ENCODE measurements around the gene KNTC1. TPM values are rescaled to one million over a fixed set of nuclear protein-coding genes. Genes with fewer than 3 reads are reported as not detected.
"Not testable (repeated sequence)": the region's sequence is repeated elsewhere in the genome, so short reads cannot be mapped to it uniquely, and the experiment has no call there.

The KNTC1 gene
- total RNA-seq, 1 donor from 2014 or later: 11.3 TPM

DNA sequence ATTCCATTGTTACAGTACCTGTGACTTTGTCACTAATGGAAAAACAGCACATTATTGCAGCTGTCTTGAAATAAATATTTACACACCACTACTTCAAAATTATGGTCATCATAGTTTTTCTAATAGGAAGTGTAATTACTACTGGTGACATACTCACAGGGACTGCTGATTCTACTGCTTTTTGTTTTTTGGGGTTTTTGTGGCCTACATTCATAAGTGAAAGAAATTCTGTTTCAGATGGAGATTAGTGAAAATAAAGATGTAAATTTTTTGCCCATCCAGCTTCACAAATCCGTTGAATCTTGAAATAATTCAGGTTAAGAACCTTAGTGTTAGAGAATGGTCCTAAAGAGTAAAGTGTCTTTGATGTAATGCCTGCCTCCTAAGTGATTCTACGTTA is 17.5 kb downstream of the KNTC1 start:
- intact Hi-C loops (cut with DNase I): no loop called here
- DNase-seq (ENCODE audit: low spot score) (no peak), ATAC-seq (no peak)

DNA sequence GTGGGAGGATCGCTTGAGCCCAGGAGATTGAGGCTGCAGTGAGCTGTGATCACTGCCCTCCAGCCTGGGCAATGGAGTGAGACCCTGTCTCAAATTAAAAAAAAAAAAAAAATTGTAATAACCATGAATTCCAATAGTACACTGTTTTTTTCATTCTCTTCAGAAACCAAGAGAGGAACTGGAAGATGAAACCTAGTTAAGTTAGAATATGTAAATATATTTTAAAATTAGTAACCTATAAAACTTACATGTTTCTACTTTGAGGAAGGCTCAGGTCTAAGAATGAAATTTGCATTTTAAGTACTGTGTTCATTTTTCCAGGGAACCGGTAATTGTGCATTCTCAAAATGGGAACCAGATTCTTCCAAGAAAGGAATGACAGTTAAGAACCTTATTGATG is 18.8 kb downstream of the KNTC1 start:
- intact Hi-C loops (cut with DNase I): no loop called here

DNA sequence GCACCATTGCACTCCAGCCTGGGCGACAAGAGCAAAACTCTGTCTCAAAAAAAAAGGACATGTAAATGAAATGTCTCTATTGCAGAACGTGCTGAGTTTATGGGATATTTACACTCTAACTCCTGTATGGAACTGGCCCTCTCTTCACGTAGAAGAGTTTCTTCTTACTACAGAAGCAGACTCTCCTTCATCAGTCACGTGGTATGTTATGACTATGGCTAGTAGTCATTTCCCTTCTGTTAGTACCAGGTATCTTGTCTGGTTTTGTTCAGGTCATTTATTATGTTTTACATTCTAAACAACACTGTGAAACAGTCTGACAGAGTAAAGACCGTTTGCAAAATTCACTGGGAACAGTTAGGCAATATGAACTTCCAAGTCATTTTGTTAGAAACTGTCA is 20.3 kb downstream of the KNTC1 start:
- ATAC-seq: no peak
- intact Hi-C loops (cut with DNase I): no loop called here
- DNase-seq (ENCODE audit: low spot score): no peak

More for the DNA sequence above, 18.8 kb downstream of the KNTC1 start:
- ATAC-seq: no peak
- DNase-seq (ENCODE audit: low spot score): no peak

DNA sequence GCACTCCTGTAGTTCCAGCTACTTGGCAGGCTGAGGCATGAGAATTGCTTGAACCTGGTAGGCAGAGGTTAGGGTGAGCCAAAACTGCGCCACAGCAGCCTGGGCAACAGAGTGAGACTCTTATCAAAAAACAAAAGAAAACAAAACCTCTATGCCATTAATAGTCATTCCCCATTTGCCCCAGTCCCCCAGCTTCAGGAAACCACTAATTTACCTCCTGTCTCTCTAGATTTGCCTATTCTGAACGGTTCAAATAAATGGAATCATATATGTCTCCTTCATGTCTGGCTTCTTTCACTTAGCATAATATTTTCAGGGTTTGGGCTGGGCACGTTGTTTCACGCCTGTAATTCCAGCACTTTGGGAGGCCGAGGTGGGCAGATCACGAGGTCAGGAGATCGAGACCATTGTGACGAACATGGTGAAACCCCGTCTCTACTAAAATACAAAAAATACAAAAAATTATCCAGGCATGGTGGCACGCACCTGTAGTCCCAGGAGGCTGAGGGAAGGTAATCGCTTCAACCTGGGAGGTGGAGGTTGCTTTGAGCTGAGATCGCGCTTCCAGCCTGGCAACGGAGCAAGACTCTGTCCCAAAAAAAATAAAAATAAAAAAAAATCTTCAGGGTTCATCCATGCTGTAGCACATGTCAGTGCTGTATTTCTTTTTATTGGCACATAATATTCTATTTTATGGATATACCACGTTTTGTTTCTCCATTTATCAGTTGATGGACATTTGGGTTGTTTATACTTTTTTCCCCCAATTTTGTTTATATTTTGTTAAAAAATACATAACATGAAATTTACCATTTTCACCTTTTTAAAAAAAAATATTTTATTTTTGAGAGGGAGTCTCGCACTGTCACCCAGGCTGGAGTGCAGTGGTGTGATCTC is 31.9 kb downstream of the KNTC1 start:
- ATAC-seq (no peak), DNase-seq (ENCODE audit: low spot score) (no peak)
- intact Hi-C loops (cut with DNase I): no loop called here

DNA sequence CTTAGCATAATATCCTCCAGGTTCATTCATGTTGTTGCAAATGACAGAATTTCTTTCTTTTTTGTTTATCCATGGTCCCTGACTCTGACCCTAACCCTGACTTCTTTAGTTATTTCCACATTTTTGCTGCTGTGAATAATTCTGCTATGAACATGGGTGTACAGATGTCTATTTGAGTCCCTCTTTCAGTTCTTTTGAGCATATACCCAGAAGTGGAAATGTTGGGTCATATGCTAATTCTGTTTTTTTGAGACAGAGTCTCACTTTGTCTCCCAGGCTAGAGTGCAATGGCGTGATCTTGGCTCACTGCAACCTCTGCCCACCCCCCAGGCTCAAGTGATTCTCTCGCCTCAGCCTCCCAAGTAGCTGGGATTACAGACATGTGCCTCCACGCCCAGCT is 33.1 kb downstream of the KNTC1 start:
- DNase-seq (ENCODE audit: low spot score) (no peak), ATAC-seq (no peak)
- intact Hi-C loops (cut with DNase I): no loop called here

DNA sequence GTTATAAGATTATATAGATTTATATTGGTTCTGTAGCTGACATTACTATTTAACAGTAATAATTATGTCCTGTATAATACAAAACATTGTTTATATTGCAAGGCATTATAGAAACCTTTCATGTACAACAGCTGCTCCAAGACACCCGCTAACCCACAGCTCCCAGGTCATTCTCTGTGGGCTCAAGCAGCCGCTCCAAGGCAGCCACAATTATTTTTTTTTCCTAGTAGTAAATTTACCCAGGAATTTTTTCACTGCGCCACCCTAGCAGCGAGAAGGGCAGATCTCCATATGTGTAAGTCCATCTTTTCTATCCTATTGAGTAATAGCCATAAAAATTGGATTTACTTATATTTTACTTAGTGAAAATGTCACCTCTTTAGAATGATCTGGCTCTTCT is 36.3 kb downstream of the KNTC1 start:
- intact Hi-C loops (cut with DNase I): no loop called here
- ATAC-seq (no peak), DNase-seq (ENCODE audit: low spot score) (no peak)

DNA sequence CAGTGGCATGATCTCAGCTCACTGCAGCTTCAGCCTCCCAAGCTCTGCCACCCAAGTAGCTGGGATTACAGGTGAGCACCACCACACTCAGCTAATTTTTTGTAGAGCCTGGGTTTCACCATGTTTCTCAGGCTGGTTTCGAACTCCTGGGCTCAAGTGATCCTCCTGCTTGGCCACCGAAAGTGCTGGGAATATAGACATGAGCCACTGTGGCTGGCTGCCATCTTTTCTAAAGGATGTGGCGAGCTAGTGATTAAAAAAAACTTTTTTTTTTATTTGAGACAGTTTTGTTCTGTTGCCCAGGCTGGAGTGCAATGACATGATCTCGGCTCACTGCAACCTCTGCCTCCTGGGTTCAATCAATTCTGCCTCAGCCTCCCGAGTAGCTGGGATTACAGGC is 39.8 kb downstream of the KNTC1 start:
- ATAC-seq; DNase-seq (ENCODE audit: low spot score); intact Hi-C loops (cut with DNase I): not testable (repeated sequence)

DNA sequence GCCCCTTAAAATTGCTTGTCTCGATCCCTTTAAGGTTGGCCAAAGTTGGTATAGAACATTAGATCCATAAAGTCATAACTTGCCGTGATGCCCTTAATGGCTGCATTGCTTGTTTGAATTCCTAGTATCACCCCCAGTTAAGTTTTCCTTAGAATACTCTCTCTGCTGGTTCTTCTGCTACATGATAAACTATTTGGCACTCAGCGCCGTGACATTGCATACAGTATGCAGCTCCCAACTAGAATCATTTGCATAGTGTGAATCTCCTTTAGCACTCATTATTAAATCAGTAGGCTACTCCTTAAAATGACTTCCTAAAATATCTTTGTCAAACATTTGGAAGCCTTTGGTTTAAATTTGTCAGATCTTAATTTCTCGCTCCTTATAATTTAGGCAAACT is 42.2 kb downstream of the KNTC1 start:
- intact Hi-C loops (cut with DNase I): no loop called here
- ATAC-seq (no peak), DNase-seq (ENCODE audit: low spot score) (no peak)

DNA sequence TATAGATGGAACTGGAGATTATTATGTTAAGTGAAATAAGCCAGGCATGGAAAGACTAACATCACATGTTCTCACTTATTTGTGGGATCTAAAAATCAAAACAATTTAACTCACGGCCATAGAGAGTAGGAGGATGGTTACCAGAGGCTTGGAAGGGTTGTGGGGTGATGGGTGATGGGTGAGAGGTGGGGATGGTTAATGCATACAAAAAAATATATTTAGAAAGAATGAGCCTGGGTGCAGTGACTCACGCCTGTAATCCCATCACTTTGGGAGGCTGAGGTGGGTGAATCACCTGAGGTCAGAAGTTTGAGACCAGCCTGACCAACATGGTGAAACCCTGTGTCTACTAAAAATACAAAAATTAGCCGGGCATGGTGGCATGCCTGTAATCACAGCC is 43.0 kb downstream of the KNTC1 start:
- not testable (repeated sequence) for ATAC-seq; DNase-seq (ENCODE audit: low spot score)
- intact Hi-C loops (cut with DNase I): loop anchor here (10.0 kb wide), 1 partner anchor 595 kb away; no protein-coding TSS in a partner anchor

DNA sequence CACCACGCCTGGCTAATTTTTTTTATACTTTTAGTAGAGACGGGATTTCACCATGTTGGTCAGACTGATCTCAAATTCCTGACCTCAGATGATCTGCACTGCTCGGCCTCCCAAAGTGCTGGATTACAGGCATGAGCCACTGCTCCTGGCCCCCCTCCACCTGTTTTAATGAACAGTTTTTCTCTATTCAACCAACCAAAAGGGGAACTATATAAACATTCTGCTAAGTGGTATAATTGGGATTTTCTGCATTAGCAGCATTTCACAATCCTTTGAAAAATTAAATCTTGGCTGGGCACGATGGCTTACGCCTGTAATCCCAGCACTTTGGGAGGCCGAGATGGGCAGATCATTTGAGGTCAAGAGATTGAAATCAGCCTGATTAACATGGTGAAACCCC is 44.8 kb downstream of the KNTC1 start:
- no peak for ATAC-seq
- DNase-seq (ENCODE audit: low spot score): no peak
- intact Hi-C loops (cut with DNase I): loop anchor here (10.0 kb wide), 1 partner anchor 597 kb away; no protein-coding TSS in a partner anchor

DNA sequence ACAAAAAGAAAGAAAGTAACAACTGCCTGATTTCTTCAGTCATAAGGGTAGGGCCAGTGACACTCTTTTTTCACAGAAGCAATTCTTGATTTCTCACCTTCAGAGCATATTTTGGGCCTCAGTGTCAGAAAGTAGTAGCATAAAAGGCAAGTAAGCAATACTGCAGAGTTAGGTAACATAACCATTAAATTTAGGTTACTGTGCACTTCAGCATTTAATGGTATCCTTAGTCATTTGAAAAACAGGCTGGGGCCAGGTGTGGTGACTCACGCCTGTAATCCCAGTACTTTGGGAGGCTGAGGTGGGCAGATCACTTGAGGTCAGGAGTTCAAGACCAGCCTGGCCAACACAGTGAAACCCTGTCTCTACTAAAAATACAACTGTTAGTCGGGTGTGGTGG is 56.2 kb downstream of the KNTC1 start:
- DNase-seq (ENCODE audit: low spot score); ATAC-seq; intact Hi-C loops (cut with DNase I): not testable (repeated sequence)

DNA sequence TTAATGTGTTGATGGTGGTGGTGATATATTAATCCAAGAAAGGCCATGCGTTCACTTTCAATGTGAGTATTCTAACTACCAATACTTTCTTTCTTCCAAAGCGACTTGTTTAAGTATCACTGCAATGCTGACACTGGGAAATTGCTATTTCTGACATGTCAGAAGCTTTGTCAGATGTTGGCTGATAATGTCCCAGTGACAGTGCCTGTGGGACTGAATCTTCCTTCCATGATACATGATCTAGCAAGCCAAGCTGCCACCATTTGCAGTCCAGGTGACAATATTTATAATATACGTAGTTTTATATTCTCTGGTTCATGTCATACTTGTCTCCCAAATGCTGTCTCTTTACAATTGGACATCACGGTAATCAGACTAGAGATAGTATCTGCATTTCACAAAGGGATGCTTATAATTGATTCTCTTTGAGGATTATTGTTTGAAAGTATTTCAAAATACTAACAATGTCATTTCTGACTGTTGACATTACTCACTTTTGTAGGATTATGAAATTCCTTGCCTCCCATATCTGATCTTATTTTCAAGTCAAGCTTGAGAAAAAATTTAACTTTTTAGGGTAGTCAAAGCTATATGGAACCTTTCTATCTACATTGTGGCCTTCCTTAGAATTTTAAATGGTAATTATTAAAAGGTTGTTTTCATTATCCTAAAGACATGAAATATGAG is 57.3 kb downstream of the KNTC1 start:
- no peak for ATAC-seq
- no peak for DNase-seq (ENCODE audit: low spot score)
- intact Hi-C loops (cut with DNase I): no loop called here

DNA sequence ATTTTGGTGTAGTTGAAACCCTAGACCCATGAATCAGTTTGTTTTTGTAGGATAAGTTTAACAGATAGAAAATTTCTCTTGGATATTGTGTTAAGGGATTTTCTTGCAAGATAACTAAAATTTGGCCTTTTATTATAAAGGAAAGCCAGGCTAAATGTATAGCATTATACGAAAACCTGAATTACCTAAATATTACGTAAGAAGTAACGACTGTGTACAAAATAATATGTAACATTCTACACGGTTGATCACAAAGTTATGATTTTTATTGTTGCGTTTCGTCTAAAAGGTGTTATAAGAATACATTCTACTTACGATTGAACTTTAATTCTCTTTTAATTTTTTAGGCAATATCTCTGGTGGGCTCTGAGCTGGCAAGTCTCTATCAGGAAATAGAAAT is 63.9 kb downstream of the KNTC1 start:
- intact Hi-C loops (cut with DNase I): no loop called here
- no peak for ATAC-seq

DNA sequence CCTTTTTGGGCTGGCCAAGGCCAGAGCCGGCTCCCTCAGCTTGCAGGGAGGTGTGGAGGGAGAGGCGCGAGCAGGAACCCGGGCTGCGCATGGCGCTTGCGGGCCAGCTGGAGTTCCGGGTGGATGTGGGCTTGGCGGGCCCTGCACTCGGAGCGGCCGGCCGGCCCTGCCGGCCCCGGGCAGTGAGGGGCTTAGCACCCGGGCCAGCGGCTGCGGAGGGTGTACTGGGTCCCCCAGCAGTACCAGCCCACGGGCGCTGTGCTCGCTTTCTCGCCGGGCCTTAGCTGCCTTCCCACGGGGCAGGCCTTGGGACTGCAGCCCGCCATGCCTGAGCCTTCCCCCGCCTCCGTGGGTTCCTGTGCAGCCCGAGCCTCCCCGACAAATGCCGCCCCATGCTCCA is 64.9 kb downstream of the KNTC1 start:
- ATAC-seq; intact Hi-C loops (cut with DNase I); DNase-seq (ENCODE audit: low spot score): not testable (repeated sequence)

More for the DNA sequence above, 63.9 kb downstream of the KNTC1 start:
- DNase-seq (ENCODE audit: low spot score): no peak

DNA sequence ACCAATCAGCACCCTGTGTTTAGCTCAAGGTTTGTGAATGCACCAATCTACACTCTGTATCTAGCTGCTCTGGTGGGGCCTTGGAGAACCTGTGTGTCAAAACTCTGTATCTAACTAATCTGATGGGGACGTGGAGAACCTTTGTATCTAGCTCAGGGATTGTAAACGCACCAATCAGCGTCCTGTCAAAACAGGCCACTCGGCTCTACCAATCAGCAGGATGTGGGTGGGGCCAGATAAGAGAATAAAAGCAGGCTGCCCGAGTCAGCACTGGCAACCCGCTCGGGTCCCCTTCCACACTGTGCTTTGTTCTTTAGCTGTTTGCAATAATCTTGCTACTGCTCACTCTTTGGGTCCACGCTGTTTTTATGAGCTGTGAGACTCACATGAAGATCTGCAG is 65.5 kb downstream of the KNTC1 start:
- ATAC-seq; intact Hi-C loops (cut with DNase I); DNase-seq (ENCODE audit: low spot score): not testable (repeated sequence)

DNA sequence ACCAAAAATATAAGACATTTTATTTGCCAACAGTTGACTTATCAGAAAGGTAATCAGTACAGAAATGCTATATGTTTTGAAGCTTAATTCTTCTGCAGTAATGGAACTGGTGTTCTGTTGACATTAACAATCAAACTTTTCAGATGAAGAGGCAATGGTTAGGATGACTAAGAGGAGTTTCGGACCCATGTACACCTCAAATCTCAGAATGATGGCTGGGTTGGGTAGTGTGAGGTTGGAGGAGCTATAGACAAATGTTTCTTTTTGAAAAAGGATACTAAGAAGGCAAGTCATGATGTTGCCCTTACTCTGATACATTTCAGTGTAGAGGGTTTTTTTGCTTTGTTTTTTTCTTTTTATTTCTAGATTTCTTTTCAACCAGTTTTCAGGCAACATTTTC is 66.9 kb downstream of the KNTC1 start:
- intact Hi-C loops (cut with DNase I): no loop called here
- no peak for ATAC-seq
- DNase-seq (ENCODE audit: low spot score): no peak

DNA sequence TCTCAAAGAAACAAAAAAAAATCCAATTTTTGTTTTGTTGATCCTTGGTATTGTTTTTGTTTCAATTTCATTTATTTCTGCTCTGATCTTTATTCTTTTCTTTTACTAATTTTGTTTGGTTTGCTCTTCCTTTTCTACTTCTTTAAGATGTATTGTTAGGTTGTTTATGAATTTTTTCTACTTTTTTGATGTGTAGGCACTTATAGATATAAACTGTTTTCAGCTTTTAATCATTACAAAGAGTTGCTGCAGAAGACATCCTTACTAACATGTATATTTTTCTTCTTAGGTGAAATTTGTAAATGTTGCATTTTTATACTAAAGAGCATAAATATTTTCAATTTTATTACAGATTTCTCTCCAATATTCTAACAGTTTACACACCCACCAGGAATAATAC is 69.8 kb downstream of the KNTC1 start:
- DNase-seq (ENCODE audit: low spot score) (no peak), ATAC-seq (no peak)
- intact Hi-C loops (cut with DNase I): no loop called here

DNA sequence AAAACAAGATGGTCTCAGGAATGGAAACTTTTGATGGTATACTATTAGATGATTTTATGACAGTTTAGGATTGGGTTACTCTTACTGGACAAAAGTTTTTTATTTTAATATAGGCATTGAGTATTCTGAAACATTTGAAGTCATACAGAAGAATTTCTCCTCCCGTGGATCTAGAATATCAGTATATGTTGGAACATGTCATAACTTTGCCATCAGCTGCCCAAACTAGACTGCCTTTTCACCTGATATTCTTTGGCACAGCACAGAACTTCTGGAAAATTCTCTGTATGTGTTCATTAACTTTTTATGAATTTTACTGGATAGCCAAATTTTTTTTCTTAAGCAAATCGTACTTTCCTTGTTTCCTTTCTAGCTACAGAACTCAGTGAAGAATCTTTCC is 75.4 kb downstream of the KNTC1 start:
- intact Hi-C loops (cut with DNase I): no loop called here
- DNase-seq (ENCODE audit: low spot score): no peak
- ATAC-seq: no peak

DNA sequence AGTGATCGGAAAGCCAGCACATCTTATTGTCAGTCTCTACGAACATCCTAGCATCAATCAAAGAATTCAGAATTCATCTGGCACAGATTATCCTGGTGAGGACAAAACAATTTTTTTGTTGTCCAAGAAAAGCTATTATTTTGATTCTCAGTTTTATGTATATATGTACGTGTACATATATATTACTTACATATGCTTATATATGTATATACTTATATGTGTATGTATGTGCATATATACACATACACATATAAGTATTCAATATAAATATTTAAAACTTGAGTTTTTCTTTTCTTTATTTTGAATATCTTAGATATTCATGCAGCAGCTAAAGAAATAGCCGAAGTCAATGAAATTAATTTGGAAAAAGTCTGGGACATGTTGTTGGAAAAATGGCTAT is 77.9 kb downstream of the KNTC1 start:
- ATAC-seq (no peak), DNase-seq (ENCODE audit: low spot score) (no peak)
- intact Hi-C loops (cut with DNase I): no loop called here

DNA sequence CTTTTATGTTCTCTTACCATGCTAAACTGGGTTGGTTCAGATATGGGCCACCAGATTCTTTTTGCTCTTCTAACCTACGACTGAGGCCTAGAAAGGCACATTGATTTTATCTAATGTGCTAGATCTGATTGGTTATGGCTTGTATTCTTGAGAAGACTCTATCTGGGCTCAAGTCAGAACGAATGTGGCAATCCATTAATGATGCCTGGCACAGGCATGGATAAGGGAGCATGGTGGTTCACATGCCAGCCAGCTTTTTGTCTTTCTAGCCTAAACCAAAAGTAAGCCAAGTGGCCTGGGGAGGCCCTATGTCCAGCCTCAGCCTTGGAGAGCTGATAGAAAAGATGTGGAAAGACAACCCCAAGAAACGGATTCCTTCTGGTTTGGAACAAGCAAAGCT is 82.7 kb downstream of the KNTC1 start:
- DNase-seq (ENCODE audit: low spot score): no peak
- ATAC-seq: no peak
- intact Hi-C loops (cut with DNase I): no loop called here
